Caki2 (cell line): ENCODE data around the gene PDE4B. TPM values are rescaled to one million over a fixed set of nuclear protein-coding genes. Genes with fewer than 3 reads are reported as not detected.

Experiments
- DNase-seq: peaks from one replicate; pipeline ENCODE4 v3.0.0-alpha.2; 2015; ENCODE audit warnings: low read depth
- in situ Hi-C: cut with HindIII; loops from 2 replicates; pipeline ENCODE4 v1.10.0; 2016; ENCODE audit warnings: low sequenced_read_pairs, low pct_unique_long_range_greater_than_20kb, mixed read lengths
- total RNA-seq: library from RNA; depleted of rRNA; stranded (reverse); fragments of >200 nt; shearing (Covaris generic); gene quantifications from 2 replicates; pipeline ENCODE4 v1.2.3, GENCODE V29; 2014; ENCODE audit warnings: low replicate concordance

The PDE4B gene
- total RNA-seq, 1 experiment from 2014 or later, result not detected

DNA sequence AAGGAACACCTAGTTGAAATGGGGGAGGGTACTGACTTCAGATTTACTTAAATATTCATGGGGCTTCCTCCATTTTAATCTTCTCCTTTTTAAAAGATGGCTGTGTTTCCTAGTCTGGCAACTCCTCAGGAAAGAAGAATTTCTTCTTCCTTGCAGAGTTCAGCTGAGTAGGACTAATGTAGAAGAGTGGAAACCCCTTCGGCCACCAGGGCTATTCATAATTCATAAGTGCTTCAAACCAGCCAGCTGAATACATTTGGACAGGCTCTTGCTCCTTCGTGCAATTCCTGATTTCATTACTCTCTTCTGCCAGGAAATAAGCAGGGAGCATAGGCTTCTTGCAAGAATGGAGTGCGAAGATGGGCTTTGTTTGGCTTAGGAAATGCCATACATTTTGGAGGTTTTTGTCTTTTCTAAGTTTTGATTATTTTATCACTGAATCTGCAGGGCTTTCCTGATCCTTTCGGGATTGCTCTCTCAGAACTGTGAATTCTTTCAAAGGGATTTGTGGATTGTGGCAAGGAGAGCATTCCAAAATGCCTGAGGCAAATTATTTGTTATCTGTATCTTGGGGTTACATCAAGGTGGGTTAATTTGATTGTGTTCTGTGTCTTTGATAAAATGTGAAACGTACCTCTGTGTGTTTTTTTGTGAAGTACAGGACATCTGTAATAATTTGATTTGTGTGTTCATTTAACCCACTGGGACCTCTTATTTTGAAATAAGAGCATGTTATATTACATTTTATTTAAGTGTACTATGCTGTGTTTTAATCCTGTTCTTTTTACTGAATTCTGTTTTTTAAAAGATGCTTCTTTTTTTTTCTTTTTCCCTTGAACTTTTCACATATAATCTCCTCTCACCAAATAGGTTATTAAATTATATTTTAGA lies 561.9 kb downstream of the PDE4B start:
- DNase-seq, result no peak
- in situ Hi-C loops, result no loop called here

DNA sequence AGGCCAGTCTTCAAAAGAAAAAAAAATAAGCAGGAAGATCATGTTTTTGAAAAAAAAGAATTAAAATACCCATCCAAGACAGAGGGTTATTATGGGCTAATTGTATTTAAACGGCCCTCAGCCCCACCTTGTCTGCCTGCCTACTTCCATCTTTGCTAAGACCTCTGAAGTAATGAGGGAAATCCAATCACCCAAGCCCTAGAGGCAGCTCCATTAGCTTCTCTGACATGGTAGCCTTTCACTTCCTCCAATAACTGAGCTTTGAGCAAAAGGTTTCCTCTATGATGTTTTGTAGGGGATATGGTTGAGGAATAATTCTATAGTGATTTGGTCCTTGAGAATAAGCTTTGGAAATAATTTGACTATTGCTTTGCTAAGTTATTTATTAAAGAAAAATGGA lies 563.1 kb downstream of the PDE4B start:
- in situ Hi-C loops, result no loop called here
- no peak for DNase-seq

DNA sequence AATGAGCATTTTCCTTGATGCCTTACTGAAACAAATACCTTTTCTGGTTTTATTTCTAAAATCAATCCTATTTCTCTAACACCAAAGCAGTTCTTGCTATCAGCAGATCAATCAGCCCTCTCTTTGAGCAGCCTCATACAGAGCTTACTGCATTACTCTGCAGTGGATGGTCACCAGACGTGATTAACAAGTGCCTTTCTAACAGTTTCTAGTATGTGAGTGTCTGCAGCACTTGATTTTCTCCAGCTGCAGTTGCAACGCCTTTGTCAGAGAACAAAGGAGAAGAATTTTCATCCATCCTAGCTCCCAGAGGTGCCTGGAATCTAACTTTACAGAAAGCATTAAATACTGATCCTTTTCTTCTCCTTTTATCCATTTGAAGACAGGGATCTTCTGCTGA lies 563.9 kb downstream of the PDE4B start:
- no peak for DNase-seq
- in situ Hi-C loops, result no loop called here

DNA sequence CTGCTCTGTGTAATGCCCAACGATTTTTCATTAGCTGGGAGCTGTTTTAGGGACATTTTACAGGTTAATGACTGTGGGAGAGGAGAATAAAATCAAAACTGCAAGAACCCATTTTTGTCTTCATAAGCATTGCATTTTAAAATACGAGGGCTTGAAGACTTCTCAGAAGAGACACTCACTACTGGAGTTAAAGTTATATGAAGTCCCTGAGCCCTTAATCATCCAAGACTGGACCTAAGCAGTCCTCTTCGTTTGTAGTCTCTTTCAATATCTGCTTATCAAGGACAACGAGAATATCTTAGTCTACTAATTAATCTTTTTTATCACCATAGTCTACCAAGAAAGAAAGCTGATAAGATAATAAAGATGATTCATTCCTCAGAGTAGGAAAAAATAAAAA lies 564.3 kb downstream of the PDE4B start:
- in situ Hi-C loops, result no loop called here

DNA sequence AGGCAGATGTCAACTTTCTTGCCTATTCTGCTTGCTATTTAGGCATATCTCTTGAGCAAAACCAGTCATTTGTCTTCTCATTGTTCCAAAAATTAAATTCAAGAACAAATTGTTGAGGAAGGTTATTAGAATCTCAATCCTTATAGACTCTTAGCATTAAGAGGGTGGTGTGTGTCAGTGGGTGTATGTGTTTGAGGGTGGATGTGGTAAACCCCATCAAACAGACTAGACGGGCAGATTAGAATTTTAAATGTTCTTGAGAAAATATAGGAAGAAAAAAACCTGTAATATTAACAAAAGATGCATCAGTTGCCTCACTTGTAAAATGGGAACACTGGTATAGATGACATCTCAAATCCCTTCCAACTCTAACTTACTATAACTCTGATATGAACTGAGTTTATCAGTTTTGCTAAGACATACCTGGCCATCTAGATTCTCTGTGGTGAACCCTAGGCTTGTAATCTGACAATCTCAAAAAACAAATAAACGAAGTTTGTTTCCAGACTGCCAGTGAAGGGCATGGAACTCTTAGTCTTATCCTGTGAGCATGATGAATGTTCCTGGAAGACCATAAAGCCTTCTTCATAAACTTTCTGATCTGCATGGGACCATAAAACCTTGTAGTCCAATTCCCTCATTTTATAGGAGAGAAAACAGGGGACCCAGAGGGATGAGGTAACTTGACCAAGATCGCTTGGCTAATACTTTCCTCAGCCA lies 564.9 kb downstream of the PDE4B start:
- DNase-seq, result no peak
- in situ Hi-C loops, result no loop called here

More for the DNA sequence above, 564.3 kb downstream of the PDE4B start:
- DNase-seq, result no peak

DNA sequence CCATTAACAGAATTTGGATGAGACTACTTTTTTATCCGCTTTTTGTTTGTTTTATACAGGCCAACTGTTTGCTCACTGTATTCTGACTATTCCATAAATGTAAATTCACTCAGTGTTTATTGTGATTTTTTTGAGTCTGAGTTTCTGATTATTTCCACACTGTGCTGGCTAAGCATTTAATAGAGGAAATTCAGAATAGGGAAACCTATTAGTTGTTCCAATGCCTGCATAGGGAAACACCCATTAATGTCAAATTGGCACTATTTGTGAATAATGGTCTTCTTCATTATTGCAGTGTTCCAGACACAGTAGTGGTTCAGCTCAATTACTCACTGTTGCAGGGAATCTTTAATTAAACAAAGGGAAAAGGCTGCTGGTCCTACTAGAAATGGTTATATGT lies 566.6 kb downstream of the PDE4B start:
- DNase-seq, result no peak
- in situ Hi-C loops, result no loop called here

DNA sequence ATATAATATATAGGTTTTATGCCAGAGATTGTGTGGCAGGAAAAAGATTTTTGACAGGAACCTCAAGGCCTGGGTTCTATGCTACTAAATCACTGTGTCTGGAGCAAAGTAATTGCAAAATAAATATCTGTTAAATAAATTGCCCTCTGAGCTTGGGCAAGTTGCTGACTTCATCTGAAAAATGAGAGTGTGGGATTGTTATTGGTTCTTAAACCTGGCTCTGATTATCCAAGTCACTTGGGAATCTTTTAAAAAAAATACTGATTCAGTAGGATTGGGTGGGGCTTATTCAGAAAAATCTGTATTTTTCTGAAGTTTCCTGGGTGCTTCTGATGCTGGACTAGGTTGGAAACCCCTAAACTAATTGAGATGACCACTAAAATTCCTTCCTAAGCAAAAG lies 567.1 kb downstream of the PDE4B start:
- no peak for DNase-seq
- in situ Hi-C loops, result no loop called here

DNA sequence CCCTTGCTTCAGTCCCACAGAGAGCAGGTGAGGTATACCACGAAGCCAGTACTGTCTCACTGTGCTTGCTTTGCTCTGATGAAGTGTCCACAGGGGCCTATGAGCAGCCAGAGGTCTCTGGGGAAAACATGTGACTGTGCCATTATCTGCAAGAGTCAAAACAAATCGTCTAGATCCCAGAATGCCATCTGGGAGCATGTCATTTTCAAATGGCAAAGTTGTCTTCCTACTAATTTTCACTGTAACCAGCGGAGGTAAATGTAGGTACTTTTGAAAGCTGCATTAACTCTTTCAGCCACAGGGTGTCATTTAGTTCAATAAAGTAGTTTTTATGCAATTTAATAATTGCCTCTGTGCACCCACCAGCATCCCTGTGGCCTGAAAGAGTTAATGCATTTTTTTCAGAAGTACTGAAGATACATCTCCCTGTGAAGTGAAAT lies 567.6 kb downstream of the PDE4B start:
- no peak for DNase-seq
- in situ Hi-C loops, result no loop called here

DNA sequence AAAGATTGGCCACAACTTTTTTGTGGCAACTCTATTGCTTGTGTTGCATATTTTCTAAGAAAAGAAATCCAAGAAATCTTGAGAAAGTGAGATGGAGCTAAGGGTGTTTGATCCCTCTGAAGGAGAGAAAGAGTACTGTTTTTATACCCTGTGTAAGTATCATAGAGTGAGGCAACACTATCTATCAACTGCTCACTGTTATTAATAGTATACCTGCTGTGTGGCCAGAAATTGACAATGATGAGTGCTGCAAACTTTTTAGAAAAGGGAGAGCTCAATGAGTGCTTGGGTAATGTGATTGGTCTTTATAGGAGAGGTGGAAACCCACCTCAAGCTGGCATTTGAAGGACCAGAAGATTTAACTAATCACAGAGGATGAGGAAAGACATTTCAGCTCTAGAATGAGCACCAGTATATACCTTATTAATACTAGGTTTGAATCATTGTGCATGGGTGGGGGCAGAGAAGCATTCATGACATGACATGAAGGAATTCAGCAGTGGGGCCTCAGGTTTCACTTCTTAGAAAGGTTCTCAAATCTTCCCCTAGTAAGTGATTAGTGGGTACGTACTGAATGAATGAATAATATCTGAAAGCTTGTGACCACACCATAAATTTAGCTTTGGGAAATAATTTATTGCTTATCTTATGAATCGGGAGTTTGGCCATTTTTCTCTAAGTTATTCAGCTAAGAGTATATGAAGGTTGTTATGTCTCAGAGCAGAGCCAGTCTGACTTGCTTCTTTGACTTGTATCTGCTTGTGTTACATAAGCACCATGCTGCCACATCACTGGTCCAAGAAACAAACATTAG lies 572.1 kb downstream of the PDE4B start:
- no peak for DNase-seq
- in situ Hi-C loops, result no loop called here

DNA sequence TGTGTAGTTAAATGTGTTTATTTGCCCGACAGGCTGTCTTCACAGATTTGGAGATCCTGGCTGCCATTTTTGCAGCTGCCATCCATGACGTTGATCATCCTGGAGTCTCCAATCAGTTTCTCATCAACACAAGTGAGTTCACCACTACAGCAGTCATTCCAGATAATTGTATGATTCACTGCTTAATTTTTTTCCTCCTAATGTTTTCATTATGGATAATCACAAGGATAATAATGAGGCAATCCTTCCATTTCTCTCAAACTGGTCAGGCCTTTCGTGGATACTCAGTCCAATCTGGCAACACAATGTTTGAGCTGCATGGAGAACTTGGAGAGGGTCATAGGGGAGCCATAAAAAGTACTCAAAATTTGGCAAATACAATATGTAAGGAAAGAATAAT lies 572.9 kb downstream of the PDE4B start:
- in situ Hi-C loops, result no loop called here
- no peak for DNase-seq

DNA sequence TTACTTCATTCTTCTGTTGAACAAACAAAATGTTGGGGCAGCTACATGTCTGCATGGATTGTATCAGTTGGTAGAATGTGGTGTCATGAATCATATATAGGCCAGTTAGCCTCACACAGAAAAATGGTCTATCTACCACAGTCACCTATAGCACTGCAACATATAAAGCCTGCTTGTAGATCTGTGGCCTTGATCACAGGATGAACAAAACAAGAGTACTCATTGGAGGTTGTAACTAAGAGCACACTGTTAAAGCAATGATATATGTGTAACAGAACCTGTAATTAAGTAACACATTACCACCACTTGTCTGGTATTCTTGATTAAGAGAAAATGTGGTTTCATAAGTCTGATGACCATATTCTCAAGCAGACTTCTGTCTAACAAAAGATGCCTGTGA lies 573.9 kb downstream of the PDE4B start:
- in situ Hi-C loops, result no loop called here
- DNase-seq, result no peak

DNA sequence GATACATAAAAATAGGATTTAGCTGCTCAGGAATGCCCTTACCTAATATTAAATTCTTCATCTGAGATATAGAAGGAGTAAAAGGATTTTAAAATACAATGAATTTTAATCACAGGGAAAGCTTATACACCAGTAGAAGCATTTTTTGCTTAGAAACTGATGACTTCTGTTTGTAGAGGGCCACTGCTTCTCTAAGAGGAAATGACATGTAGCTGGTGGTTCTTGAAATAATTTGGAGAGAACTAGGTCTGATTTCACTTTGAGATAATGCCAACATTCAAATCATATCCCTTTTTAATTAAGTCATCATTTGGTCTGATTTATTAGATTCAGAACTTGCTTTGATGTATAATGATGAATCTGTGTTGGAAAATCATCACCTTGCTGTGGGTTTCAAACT lies 574.7 kb downstream of the PDE4B start:
- in situ Hi-C loops, result no loop called here
- DNase-seq, result no peak

DNA sequence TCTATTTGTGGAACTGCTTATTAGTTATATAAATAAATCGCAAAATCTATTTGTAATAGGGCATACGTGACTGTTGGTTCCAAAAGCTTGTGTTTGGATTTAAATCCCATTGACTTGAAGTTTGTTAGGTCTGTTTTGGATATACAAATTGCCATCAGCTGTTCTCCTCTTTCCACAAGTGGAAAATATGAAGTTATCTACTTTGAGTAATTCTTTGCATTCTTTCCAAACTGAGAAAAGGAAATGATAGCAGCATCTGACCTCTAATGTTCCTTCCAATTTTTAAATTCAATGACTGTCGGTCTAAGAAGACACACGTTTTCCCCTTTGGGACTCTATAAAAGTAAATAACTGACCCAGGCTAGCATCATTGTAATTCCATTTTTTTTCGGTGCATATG lies 575.6 kb downstream of the PDE4B start:
- in situ Hi-C loops, result no loop called here
- no peak for DNase-seq

DNA sequence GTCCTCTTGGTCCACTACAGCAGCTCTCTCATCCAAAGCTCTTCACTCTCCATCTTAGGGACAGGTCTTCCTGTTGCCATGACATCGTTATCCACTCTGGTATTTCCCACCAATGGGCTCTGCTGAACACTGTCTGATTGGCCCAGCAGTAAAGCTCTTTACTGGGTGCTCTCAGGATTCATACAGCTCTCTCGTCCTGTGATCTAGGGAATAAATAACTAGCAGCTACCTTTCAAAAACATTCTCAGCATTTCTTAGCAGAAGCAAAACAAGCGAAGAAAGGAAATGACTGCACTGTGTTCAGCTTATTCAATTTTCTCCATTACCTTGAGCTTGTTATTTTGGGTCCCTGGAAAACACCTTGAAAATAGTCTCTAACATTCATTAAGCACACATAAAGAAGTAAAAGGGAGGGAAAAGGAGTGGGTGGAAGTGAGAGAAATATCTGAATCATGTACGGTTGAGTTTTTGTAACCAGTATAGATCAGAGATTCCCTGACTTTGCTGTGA lies 577.8 kb downstream of the PDE4B start:
- in situ Hi-C loops, result no loop called here
- DNase-seq, result peak; percentile 88

DNA sequence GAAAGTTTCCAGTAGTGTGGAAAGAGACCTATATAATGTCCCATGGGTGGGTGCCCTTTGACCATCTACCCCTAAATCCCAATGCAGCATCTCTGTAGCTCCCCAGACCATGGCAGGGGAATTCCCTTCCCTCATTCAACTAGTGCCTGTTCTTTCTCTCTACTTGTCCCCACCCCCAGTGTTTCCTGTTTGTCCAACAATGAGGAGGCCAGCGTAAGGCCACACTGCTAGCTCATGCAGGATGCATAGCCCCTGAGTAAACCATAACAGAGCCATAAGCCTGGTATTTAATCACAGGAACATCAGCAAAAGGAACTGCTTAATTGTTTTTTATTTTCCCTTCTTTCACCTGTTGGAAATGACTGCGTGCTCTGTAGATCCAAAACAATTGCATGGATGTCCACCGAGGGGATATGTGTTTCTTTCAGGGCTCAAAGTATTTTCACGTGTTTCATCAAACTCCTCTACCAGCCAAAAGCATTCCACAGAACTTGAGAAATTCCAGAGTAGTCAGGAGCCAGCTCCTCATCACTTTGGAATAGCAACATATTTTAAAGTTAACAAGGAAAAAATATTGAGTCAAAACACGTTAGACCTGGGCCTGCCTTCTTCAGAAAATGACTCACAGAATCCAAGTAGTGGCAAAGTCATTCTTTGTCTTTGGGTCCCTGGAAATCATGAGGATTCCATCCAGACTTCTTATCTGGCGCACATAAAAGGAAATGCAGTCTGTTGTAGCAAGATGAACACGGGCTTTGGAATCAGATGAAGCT lies 578.7 kb downstream of the PDE4B start:
- peak; percentile 62 for DNase-seq
- in situ Hi-C loops, result no loop called here

DNA sequence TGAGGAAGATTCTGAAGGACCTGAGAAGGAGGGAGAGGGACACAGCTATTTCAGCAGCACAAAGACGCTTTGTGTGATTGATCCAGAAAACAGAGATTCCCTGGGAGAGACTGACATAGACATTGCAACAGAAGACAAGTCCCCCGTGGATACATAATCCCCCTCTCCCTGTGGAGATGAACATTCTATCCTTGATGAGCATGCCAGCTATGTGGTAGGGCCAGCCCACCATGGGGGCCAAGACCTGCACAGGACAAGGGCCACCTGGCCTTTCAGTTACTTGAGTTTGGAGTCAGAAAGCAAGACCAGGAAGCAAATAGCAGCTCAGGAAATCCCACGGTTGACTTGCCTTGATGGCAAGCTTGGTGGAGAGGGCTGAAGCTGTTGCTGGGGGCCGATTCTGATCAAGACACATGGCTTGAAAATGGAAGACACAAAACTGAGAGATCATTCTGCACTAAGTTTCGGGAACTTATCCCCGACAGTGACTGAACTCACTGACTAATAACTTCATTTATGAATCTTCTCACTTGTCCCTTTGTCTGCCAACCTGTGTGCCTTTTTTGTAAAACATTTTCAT lies 579.9 kb downstream of the PDE4B start:
- in situ Hi-C loops, result no loop called here

DNA sequence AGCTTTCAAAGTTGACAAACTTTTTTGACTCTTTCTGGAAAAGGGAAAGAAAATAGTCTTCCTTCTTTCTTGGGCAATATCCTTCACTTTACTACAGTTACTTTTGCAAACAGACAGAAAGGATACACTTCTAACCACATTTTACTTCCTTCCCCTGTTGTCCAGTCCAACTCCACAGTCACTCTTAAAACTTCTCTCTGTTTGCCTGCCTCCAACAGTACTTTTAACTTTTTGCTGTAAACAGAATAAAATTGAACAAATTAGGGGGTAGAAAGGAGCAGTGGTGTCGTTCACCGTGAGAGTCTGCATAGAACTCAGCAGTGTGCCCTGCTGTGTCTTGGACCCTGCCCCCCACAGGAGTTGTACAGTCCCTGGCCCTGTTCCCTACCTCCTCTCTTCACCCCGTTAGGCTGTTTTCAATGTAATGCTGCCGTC lies 580.5 kb downstream of the PDE4B start:
- in situ Hi-C loops, result no loop called here
- no peak for DNase-seq

More for the DNA sequence above, 579.9 kb downstream of the PDE4B start:
- DNase-seq, result no peak

DNA sequence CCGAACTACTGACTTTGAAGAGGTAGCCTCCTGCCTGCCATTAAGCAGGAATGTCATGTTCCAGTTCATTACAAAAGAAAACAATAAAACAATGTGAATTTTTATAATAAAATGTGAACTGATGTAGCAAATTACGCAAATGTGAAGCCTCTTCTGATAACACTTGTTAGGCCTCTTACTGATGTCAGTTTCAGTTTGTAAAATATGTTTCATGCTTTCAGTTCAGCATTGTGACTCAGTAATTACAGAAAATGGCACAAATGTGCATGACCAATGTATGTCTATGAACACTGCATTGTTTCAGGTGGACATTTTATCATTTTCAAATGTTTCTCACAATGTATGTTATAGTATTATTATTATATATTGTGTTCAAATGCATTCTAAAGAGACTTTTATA lies 581.5 kb downstream of the PDE4B start:
- peak; percentile 59 for DNase-seq
- in situ Hi-C loops, result no loop called here
